ENCODE results near the gene RACK1. TPM values are rescaled to one million over a fixed set of nuclear protein-coding genes. Genes with fewer than 3 reads are reported as not detected.
A peak's percentile ranks its signal among the peaks of the same experiment; 100 is the strongest.

Gene RACK1
- total RNA-seq, 4 donors from 2014 or later: 1,252 to 1,898 (median 1,625) TPM

GRCh38 chr5:181222630-181223057, 21.1 kb downstream of the RACK1 start:
- intact Hi-C loops (cut with DNase I): loop anchor here (1.0 to 5.0 kb wide), 3 partner anchors 25 to 40 kb away; partner anchors contain the start of gene TRIM52
- WGBS: 0% methylated on average over 7 of the region's 18 CpGs

GRCh38 chr5:181221792-181222629, 21.7 kb downstream of the RACK1 start:
- Histone ChIP-seq H3K27ac (replicated peaks in 1 of 4) (peak overlapping the region; percentile 92 to 95 (median 94)), H3K4me3 (peak overlapping the region; percentile 72 to 83 (median 74)), H3K27me3 (no peaks in the 10 kb centered on the region), H3K4me1 (peaks cover 20 to 50% (median 46%) of the 10 kb centered on the region in 4 donors), H3K9me3 (no peaks in the 10 kb centered on the region), H3K36me3 (peaks cover 1 to 3% (median 3%) of the 10 kb centered on the region in 4 donors)
- peak; percentile 100 for DNase-seq (ENCODE audit: extremely low spot score)
- intact Hi-C loops (cut with DNase I): loop anchor here (1.0 to 5.0 kb wide), 2 partner anchors 33 to 40 kb away; partner anchors contain the start of gene TRIM52
- WGBS: 10% methylated on average over 30 of the region's 50 CpGs
- TF ChIP-seq POLR2AphosphoS5 (IDR thresholded peaks at IDR 0.05) (peak; percentile 20 to 83), EP300 (IDR thresholded peaks at IDR 0.05) (no peak), POLR2A (IDR thresholded peaks at IDR 0.05; ENCODE audit: low read depth) (peak; percentile 15), CTCF (IDR thresholded peaks at IDR 0.05) (no peak)

More at GRCh38 chr5:181222630-181223057, 21.1 kb downstream of the RACK1 start:
- Histone ChIP-seq H3K27ac (replicated peaks in 1 of 4) (peak overlapping the region; percentile 92 to 95 (median 94)), H3K4me1 (peaks cover 20 to 44% (median 40%) of the 10 kb centered on the region in 4 donors), H3K4me3 (peak overlapping the region; percentile 72 to 83 (median 74)), H3K9me3 (no peaks in the 10 kb centered on the region), H3K36me3 (peaks cover 7 to 9% (median 9%) of the 10 kb centered on the region in 4 donors), H3K27me3 (no peaks in the 10 kb centered on the region)
- TF ChIP-seq EP300 (IDR thresholded peaks at IDR 0.05) (no peak), CTCF (IDR thresholded peaks at IDR 0.05) (peak in 1 of 3 experiments; percentile 7)
- no peak for DNase-seq (ENCODE audit: extremely low spot score)

- Histone ChIP-seq H3K4me3 (peak overlapping the region; percentile 72 to 83 (median 74)), H3K9me3 (no peaks in the 10 kb centered on the region), H3K36me3 (no peaks in the 10 kb centered on the region), H3K27me3 (no peaks in the 10 kb centered on the region), H3K4me1 (peaks cover 23 to 58% (median 54%) of the 10 kb centered on the region in 4 donors), H3K27ac (replicated peaks in 1 of 4) (peak overlapping the region in 3 of 4 donors; percentile 92 to 95 (median 93))
- intact Hi-C loops (cut with DNase I): loop anchor here (5.0 kb wide), 1 partner anchor 41 kb away; the partner anchor contains the start of gene TRIM52
- DNase-seq (ENCODE audit: extremely low spot score): no peak
- WGBS: 67% methylated on average over 26 of the region's 27 CpGs
- TF ChIP-seq POLR2AphosphoS5 (IDR thresholded peaks at IDR 0.05) (no peak), EP300 (IDR thresholded peaks at IDR 0.05) (no peak), CTCF (IDR thresholded peaks at IDR 0.05) (no peak), POLR2A (IDR thresholded peaks at IDR 0.05; ENCODE audit: low read depth) (no peak)
Measured at GRCh38 chr5:181221105-181221791, 22.5 kb downstream of the RACK1 start.

GRCh38 chr5:181220178-181220515, 23.6 kb downstream of the RACK1 start:
- intact Hi-C loops (cut with DNase I): loop anchor here (5.0 kb wide), 1 partner anchor 42 kb away; the partner anchor contains the start of gene TRIM52
- 93% methylated on average over 10 of the region's 10 CpGs for WGBS
- DNase-seq (ENCODE audit: extremely low spot score): no peak
- no peaks in the 10 kb centered on the region for H3K9me3 ChIP-seq
- H3K27me3 ChIP-seq: no peaks in the 10 kb centered on the region
- no peak overlapping the region for H3K27ac ChIP-seq (replicated peaks in 1 of 4)
- no peak overlapping the region for H3K4me3 ChIP-seq
- no peaks in the 10 kb centered on the region for H3K36me3 ChIP-seq
- TF ChIP-seq POLR2AphosphoS5 (IDR thresholded peaks at IDR 0.05) (no peak), CTCF (IDR thresholded peaks at IDR 0.05) (no peak), EP300 (IDR thresholded peaks at IDR 0.05) (no peak), POLR2A (IDR thresholded peaks at IDR 0.05; ENCODE audit: low read depth) (no peak)
- H3K4me1 ChIP-seq: peaks cover 26 to 58% (median 52%) of the 10 kb centered on the region in 4 donors

Measured in esophagus muscularis mucosa (tissue), 4 donors.